Hematopoietic multipotent progenitor cell treated with erythropoietin and hydrocortisone succinate and interleukin-3 and kit ligand, for 4 days (in vitro differentiated cells): ENCODE results near the gene SRRM5.
A peak's percentile ranks its signal among the peaks of the same experiment; 100 is the strongest.
"Not testable (repeated sequence)": the region's sequence is repeated elsewhere in the genome, so short reads cannot be mapped to it uniquely, and the experiment has no call there.

Source experiments
- DNase-seq: peaks from one replicate; pipeline ENCODE4 v3.0.0-alpha.2; 2015

SRRM5 gene

DNA sequence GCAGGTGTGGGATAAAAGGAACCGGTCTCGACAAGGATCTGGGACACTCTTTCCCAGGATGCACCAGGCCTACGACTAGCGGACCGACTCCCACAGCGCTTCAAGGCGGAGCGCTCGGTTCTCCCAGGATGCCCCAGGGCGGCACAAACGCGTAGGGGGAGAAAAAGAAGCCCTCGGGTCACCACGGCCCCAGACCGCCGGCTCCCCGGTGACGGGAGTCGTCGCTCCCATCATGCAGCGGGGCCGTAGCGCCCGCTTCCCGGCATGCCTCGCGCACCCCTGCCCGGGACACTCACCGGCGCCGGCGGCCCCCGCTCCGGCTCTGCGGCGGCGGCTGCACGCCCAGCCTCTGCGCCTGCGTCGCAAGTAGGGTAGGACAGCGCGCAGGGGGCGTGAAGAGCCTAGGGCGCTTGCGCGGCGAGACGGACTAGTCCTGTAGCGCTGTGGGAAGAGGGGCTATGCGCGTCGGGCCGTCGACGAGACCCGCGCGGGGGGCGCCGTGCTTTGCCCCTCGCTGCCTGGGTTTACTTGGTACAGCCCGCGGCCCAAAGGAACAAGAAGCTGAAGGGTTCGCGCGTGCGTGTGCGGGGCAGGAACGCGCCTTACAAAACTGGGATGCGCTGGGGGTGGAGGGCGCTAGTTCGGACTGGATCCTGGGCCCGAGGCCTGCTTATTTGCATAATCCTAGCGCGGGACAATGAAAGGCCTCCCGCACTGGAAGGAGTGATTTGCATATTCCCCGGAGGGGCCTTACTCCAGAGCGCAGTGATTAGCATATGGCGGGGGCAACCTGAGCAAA, 7.6 kb downstream of the SRRM5 start, which contains the start of gene ZNF428:
Gene ZNF428, minus strand, starts transcription at position 368 of the 799 bp plus-strand sequence. CDS start 5,325 bp downstream, outside the sequence.
- peak; percentile 95 for DNase-seq

DNA sequence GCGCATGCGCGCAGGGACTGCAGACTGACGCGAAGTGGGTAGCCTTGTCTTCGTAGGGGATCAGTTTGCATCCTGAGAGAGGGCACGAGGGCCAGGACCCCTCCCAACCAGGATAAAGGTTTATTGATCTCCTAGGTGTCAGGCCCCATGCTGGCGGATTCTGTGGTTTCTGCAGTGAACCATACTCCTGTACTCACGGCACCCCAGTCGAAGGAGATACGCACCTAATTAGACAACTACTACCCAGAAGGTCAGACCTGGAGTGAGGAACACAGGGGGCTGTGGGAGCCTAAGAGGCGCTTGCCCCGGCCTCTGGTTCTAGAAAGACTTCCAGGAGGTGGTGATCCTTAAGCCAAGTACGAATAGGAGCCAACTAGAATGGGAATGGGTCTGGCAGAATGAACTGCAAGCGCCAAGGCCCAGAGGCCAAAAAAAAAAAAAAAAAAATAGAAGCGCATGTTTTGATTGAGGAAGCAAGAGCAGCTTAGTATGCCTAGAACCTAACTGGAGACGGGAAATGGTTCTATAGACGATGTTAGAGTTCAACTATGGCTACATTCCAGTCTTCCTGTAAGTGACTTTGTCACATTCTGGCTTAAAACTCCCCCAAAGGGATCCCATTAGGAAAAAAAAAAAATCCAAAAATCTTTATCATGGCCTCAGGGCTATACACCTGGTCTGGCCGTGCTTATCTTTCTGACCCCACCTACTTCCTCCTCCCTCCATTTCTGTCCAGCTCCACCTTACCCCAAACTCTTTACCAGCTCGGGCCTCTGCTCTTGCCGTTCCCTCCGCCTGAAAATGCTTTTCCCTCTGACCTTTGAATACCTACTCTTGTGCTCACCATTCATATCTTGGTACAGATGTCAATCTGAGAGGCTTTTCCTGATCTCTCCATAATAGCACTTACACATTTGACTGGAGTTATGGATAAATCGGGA, 8.4 kb downstream of the SRRM5 start:
- DNase-seq: no peak

DNA sequence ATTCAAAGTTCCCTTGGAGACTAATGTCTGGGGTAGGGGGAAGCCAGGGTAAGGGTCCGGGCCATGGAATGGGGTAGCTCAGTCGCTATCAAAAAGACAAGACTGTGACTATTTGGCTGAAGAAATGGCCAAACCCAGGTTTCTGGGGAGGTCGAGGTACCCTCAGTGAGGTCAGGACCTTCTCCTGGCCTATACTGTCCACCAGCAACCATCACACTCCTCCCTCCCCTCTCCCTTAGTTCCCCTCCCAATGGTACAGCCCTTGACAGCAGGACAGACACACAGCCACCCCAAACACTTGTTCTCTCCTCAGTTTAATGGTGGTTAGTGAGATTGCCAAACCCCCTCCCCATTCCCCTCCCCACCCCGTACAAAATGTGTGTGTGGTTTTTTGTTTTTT, 10.2 kb downstream of the SRRM5 start:
- DNase-seq: no peak

DNA sequence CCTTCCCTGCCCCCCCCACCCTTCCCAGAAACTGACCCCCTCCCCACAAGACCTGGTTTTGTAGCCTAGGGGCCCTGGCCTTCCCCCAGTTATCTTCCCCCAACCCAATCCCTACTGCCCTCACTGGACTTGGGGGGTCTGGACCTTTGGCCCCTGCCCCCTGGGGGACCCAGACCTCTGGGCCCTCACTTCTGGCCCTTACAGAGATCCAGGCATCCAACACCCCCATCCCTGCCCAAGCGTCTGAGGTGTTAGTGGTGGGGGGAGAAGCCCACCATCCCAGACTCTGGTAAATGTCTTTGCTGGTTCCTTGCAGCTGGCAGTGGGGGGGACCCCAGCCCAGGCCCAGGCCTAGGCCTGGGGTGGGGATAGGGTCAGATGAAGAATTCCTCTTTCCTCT, 11.1 kb downstream of the SRRM5 start:
- DNase-seq: no peak

DNA sequence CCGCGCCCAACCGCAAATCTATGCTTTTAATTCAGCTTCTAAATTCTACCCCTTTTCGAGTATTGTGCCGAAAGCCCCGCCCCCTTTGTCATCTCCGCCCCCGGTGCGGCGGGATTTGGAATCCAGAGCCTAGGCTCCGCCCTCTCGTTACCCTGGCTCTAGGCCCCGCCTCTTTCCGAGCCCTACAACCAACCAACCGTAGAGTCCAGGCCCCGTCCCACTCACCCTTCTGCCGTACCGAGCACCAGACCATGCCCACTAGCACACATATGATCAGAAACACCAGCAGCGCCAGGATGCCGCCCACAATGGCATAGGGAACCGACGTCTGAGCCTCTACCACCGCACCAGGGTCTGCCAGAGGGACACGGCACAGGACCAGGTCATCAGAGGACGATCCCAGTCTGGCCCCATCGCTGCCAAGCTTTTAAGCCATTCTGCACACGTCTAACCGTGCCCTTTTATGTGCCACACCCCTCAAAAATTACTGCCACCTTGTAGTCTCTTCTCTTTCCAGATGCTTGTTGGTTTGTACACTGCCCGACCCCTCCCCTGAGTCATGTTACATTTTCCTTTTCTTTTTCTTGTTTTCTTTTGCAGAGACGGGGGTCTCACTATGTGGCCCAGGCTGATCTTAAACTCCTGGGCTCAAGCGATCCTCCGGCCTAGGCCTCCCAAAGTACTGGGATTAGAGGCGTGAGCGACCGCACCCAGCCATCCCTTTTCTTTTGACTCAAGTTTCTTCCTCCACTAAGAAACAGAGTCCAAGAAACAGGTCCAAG, 12.2 kb downstream of the SRRM5 start:
- DNase-seq: peak; percentile 48

DNA sequence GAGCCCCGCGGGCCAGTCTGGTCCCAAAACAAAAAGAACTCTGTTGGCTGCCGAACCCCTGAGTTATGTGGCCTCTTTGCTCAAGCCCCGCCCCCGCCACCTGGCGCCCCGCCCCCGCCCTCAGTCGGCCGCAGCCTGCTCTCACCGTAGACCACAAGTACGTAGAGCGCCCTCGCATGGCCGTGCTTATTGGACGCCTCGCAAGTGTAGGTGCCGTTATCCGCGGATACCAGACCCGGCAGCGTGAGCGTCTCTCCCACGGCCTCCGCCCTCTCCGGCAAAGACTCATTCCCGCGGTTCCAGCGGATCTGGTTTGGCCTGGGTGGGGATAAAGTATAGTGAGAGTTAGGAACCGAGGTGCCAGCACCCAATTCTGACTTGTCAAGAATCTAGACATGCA, 13.0 kb downstream of the SRRM5 start:
- peak; percentile 93 for DNase-seq

DNA sequence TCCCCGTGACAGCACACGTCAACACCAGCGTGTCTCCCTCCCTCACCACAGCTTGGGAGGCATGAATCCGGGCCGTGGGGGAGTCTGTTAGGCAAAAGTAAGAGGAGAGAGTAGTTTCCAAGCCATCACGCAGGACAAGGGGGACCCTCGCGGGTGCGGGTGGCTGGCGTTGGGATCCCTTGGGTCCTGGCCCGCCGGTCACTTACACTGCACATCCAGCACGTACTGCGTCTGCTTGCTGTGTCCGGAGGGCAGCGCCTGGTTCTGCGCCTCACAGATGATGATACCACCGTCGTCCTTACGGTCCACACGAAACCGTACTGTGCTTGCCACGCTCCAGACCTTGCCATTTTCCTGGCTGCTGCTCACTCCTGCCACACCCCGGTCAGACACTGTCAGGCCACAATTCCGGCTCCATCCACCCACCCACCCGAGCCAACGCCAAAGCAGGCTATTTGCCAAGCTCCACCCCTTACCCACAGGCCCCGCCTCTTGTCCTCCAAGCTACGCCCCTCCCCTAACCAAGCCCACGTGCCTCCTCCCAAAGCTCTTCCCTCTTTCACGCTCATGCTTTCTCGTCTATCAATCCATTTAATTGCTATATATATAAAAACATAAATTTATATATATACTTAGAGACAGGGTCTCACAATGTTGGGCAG, 14.2 kb downstream of the SRRM5 start:
- peak; percentile 78 for DNase-seq

DNA sequence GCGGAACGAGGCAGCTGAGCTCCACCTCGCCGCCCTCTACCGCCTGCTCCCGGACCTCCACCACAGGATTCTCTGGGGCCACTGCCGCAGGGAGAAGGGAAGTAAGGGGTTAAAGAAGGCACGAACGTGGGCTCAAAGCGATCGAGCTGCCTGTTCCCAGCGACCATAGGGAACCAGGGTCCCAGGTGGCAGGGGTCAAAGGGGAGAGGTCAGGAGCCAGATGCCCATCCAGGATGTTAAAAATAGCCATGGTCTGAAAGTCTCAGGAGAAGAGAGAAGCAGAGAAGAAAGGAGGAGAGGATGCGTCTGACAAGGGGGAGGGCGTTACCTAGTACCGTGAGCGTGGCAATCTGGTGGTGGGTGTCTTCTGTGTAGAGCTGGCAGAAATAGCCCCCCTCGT, 14.9 kb downstream of the SRRM5 start:
- DNase-seq: no peak

DNA sequence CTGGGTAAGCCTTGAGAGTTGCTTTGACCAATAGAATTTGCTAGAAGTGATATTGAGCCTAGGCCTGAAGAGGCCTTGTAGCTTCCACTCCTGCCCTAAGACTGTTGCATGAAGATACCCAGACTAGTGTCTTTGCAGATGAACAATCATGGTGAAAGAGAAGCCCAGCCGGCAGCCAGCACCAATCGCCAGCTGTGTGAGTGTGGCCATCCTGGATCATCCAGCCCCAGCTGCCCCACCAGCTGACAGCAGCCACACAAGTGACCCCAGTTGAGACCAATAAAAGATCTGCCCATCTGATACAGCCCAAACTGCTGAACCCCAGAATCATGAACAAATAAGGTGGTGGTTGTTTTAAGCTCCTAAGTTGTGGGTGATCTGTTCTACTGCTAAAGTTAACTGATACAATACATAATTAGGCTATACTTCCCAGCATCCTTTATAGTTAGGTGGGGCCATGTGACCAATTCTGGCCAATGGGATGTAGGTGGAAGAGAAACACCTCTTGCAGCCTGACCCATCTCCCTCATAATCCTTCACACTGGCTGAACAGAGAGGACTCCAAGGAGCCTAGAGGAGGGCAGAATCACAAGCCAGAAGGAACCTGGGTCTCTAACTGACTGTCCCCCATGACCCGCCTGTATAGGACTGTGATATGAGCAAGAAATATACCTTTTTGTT, 16.9 kb downstream of the SRRM5 start:
- DNase-seq: no peak

DNA sequence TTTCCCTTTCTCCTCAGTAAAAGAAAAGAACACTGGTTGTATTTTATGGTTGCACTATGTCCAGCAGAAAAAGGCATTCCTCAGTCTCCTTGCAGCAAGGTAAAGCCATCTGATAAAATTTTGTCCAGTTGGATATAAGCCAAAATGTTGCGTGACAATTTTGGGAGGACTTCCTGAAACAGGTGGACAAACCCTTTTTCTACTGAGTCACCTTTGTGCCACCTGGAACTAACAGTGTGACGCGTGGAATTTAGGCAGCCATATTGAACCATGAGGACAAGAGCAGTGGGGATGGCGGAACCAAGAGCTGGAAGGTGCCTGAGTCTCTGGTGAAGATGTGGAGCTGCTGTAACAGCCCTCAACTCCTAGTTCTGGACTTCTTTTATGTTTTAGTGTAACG, 19.6 kb downstream of the SRRM5 start:
- no peak for DNase-seq

DNA sequence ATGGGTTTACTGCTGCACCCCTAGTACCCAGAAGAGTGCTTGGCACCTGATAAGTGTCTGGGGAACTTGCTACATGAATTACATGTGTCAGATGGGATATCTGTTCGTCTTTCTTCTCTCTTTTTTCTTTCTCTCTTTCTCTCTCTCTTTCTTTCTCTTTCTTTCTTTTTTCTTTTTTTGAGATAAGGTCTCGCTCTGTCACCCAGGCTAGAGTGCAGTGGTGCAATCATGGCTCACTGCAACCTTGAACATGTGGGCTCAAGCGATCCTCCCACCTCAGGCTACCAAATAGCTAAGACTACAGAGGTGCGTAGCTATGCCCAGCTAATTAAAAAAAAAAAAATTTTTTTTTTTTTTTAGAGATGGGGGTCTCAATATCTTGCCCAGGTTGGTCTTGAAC, 21.6 kb downstream of the SRRM5 start:
- DNase-seq: no peak

DNA sequence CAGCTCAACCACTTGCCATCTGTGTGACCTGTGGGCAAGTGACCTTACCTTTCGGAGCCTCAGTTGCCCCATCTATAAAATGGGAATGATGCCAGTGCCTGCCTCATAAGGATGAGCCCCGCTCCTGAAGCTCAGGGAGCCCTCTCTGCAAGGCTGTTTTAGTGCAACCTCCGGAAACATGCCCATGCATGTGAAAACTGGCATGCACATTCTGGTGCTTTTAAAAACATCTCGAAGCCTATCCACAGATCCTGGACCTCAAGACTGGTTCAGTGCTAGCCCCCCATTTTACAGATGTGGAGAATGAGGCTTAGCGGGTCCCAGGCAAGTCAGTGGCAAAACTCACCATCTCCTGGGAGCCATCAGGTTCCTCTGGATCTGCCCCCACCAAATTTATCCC, 22.2 kb downstream of the SRRM5 start:
- no peak for DNase-seq

DNA sequence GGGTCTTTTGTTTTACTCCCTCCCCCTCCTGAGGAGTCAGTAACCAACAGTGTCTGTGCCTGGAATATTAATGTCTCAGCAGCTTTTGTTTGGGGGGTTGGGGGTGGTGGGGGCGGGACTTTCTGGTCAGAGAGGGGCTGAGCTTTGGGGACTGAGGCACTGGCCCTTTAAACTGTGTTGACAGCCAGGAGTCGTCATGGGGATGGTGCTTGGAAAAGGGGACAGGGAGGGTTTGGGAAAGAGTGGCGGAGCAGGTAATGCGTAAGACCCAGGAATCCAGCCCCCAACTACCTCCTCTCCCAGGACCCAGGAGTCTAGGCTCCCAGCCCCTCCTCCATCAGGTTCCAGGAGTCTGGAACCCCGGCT, 22.6 kb downstream of the SRRM5 start:
- DNase-seq: no peak

DNA sequence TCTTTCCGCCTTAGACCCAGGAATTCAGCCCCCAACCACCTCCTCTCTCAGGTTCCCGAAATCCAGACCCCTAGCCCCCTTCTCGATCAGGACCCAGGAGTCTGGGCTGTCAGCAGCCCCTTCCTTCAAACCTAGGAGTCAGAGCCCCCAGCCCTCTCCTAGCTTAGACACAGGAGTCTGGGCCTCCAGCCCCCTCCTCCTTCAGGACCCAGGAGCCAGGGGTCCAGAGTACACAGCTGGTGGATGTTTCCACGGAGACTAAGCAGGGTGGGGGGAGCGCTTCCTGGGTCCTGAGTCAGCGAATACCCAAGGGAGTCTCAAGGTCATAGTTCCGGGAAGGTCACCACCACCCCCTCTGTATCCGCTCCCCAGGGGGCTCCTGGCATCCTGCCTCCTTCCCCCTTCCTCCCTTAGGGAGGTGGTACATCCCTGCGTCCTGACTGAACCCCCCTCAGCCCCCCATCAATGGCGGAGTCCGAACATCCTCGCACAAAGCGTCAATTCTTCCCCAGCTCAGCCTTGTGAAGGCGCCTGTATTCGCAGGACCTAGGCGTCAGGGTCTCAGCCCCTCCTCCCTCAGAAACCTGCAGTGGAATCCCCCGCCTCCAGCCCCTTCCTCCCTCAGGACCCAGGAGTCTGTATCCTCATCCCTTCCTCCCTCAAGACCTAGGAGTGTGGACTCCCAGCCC, 23.1 kb downstream of the SRRM5 start:
- no peak for DNase-seq

DNA sequence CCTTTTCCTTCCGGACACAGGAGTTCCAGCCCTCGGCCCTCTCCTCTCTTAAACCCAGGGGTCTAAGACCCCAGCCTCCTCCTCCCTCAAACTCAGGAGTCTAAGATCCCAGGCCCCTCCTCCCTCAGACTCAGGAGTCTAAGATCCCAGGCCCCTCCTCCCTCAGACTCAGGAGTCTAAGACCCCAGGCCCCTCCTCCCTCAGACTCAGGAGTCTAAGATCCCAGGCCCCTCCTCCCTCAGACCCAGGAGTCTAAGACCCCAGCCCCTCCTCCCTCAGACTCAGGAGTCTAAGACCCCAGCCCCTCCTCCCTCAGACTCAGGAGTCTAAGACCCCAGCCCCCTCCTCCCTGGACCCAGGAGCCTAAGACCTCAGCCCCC, 23.7 kb downstream of the SRRM5 start:
- DNase-seq: not testable (repeated sequence)

DNA sequence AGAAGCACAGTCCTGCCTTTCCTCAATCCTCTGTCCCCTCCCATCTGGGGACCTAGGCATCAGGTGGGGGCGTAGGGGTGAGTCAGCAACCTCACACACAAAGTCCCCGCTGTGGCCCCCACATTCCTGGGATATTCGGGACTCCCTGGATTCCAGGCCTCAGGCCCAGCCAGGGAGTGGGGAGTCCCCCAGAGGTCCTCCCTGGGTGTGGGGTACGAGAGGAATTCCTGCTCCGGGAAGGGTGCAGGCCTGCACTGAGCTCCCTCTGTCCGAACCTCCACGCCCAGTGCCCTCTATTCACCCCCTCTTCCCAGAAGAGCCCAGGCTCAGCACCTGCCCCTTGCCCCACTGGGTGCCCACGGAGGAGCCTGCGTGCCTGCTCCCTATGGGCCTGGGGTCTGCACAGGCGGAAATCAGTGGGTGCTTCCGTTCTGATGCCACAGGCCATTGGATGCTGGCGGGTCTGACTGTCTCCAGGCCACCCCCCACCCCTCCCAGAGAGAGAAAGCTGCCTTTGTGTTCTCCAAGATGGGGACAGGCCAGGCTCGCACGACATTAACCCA, 24.3 kb downstream of the SRRM5 start:
- no peak for DNase-seq

DNA sequence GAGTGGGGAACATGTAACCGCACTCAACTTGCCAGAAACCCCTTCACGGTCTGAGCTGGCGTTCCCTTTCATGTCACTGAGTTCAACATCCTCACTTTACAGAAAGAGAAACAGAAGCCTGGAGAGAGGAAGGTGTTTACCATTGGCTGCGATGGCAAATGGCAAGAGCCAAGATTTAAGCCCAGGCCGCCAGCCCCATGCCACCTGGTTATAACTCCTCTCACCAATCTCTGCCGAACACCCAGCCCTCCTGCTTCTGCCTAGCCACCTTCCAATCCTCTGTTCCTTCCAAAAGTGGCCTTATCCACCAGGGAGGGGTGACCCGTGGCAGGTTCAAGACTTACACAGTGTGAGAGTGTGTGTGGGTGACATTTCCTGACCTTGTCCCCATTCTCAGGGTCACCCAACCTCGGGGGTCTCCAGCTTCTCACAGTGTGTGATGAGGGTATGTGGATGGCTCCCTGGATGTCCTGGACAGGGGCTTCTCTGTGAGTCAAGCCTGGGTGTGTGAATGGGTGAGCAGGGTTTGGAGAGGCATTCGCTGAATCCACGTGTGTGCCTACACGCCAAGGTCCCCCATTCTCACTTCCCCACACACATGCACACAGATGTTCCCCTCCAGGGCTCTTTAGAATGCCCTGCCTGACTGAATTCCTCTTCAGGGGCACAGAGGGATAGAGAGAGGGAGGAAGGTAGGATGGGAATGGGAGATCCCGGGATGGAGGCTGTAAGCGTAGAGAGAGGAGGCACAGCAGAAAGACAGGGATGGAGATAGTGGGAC, 26.5 kb downstream of the SRRM5 start:
- no peak for DNase-seq

DNA sequence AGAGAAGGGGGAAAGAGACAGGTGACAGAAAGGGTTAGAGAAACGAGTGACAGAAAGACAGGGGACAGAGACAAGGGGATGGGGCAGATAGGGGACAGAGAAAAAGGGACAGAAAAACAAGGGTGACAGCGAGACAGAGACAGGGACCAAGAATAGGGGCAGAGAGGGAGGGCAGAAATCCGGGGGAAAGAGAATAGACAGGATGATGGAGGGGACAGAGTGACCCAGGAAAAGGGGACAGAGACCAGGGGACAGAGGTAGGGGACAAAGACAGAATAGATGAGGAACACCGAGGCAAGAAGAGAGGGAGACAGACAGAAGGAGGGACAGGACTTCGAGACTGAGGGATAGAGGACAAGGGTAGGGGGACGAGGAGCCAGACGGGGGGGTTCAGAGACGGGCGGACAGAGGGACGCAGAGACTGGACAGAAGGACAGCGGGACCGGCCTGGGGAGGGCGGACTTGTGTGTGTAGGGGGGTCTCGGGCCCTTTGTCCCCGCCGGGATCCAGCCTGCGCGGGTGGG, 27.2 kb downstream of the SRRM5 start:
- DNase-seq: no peak

DNA sequence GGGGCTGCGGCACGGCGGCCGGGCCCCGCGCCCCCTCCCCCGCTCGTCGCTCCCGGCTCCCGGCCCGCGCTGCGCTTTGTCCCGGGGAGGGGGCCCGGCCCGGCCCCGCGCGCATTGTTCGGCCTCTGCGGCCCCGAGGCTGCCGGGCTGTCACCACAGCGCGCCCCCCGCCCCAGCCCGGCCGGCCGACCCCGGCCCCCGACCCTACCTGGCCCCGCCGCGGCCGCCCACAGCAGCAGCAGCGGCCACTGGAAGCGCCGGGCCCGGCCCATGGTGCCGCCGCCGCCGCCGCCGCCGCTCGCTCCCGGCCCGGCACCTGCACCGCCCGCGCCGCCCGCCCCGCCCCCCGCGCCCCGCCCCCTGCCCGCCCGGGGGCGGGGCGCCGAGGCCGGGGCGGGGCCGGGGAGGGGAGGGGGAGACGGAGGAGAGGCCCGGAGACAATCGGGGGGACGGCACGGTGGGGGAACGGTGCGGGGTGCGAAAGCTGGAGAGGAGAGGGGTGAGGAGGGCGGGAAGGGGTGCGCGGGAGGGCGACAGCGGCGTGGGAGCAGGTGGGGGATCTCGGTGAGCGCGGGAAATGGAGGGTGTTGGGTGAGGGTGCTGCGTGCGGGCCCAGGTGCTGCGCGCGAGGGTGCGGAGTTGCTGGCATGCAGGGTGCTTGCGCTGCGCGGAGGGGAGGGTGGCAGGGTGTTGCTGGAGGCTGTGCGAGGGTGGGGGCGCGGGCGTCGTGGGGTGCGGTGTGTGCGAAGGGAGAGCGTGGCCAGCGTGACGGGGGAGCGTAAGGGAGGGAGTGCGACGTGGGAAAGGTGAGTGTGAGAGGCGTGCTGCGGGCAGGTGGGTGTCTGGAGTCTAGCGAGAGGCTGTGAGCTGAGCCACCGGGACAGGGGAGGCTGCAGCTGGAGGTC, 27.9 kb downstream of the SRRM5 start, which contains the start of gene CADM4:
Gene CADM4, minus strand, starts transcription at position 332 of the 905 bp plus-strand sequence. Its CDS starts 60 bp downstream, at position 272.
- DNase-seq: peak; percentile 42
